Measurements from ENCODE around the gene TMEM125.

The TMEM125 gene

DNA sequence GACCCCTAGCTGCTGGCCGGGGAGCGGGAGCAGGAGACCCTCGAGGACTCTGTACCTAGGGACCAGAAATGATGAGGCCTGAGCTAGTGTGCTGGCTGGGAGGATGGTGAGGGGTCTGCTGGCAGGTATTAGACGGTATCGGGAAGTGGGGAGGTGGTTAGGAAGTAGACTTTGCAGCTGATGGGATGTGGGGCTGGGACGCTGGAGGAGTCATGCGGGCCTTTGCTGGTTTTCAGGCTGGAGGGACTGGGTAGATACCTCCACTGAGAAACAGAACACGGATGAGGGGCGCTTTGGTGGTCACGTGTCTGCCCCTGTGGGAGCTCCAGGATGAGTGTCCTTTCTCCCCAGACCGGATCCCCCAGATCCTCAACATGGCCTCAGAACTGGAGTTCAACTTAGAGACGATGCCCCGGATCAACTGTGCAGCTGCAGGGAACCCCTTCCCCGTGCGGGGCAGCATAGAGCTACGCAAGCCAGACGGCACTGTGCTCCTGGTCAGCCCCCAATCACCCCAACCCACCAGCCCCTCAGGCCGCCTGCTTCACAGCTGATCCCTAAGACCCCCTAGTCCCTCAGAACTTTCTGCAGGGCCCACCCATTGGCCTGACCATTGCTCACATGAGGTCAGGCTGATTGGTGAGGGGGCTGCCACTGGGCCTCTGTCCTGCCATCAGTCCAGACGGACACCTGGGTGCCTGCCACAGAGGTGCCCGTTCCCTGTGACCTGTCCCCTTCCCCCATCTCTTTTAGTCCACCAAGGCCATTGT, 39.0 kb downstream of the TMEM125 start:
- H3K9me3 ChIP-seq (replicated peaks; ENCODE audit: low read length): no peaks in the 10 kb centered on the region
- H3K4me1 ChIP-seq (ENCODE audit: control insufficient read depth, insufficient read depth, low read length): no peaks in the 10 kb centered on the region
- no peak overlapping the region for H3K9ac ChIP-seq (ENCODE audit: low read depth, low read length)
- no peak overlapping the region for H3K4me2 ChIP-seq (ENCODE audit: low read length)
- no peaks in the 10 kb centered on the region for H3K36me3 ChIP-seq (ENCODE audit: insufficient read depth, low read length)
- no peak overlapping the region for H3K4me3 ChIP-seq (ENCODE audit: low read length)
- H3K27me3 ChIP-seq (ENCODE audit: control insufficient read depth, insufficient read depth, low read length): peaks cover 19% of the 10 kb centered on the region

DNA sequence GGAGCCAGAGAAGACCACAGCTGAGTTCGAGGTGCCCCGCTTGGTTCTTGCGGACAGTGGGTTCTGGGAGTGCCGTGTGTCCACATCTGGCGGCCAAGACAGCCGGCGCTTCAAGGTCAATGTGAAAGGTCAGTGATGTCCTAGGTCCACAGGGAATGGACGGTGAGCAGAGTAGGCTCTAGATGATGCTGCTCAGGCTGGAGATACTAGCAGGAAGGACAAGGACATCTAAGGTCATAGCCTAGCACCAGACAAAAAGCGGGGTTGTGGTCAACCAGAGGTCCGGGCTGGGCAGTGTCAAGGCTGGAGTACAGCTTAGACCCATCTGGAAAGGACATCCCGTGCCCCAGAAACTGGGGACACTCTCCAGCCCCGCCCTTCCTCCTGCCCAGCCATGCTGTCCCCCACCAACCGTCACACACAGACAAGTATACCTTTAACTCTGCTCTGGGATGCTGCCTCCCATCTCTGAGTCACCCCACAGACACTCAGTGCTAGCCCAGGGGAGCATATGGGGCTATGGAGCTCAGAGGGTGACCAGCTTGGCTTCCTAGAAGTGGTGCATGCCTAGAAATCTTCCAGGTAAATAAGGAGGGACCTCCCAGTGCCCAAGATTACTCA, 39.7 kb downstream of the TMEM125 start:
- Histone ChIP-seq H3K36me3 (ENCODE audit: insufficient read depth, low read length) (no peaks in the 10 kb centered on the region), H3K9ac (ENCODE audit: low read depth, low read length) (no peak overlapping the region), H3K27me3 (ENCODE audit: control insufficient read depth, insufficient read depth, low read length) (peaks cover 19% of the 10 kb centered on the region), H3K4me1 (ENCODE audit: control insufficient read depth, insufficient read depth, low read length) (no peaks in the 10 kb centered on the region), H3K4me3 (ENCODE audit: low read length) (no peak overlapping the region), H3K4me2 (ENCODE audit: low read length) (no peak overlapping the region), H3K9me3 (replicated peaks; ENCODE audit: low read length) (no peaks in the 10 kb centered on the region)

DNA sequence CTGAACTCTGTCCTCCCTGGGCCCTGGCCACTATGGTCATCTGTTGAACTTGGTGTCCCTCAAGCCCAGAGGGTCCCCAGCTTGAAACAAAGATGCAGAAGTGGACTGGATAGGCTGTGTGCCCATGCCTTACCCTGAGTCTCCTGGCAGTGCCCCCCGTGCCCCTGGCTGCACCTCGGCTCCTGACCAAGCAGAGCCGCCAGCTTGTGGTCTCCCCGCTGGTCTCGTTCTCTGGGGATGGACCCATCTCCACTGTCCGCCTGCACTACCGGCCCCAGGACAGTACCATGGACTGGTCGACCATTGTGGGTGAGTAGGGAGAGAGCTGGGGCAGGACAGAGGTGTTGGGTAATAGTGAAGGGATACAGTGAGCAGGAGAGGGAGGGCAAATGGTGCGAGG, 41.7 kb downstream of the TMEM125 start:
- H3K27me3 ChIP-seq (ENCODE audit: control insufficient read depth, insufficient read depth, low read length): peaks cover 11% of the 10 kb centered on the region

DNA sequence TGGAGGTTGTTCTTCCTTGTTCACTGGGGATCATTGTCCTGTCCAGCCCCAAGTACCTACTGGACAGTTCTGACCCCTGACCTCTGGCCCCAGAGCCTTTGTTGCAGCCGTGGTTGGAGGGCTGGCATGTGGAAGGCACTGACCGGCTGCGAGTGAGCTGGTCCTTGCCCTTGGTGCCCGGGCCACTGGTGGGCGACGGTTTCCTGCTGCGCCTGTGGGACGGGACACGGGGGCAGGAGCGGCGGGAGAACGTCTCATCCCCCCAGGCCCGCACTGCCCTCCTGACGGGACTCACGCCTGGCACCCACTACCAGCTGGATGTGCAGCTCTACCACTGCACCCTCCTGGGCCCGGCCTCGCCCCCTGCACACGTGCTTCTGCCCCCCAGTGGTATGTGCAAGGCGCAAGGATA, 42.4 kb downstream of the TMEM125 start:
- Histone ChIP-seq H3K9me3 (replicated peaks; ENCODE audit: low read length) (no peaks in the 10 kb centered on the region), H3K36me3 (ENCODE audit: insufficient read depth, low read length) (no peaks in the 10 kb centered on the region), H3K9ac (ENCODE audit: low read depth, low read length) (no peak overlapping the region), H3K27me3 (ENCODE audit: control insufficient read depth, insufficient read depth, low read length) (peaks cover 11% of the 10 kb centered on the region), H3K4me3 (ENCODE audit: low read length) (no peak overlapping the region), H3K4me1 (ENCODE audit: control insufficient read depth, insufficient read depth, low read length) (no peaks in the 10 kb centered on the region), H3K4me2 (ENCODE audit: low read length) (no peak overlapping the region)

More for the DNA sequence above, 41.7 kb downstream of the TMEM125 start:
- Histone ChIP-seq H3K36me3 (ENCODE audit: insufficient read depth, low read length) (no peaks in the 10 kb centered on the region), H3K4me3 (ENCODE audit: low read length) (no peak overlapping the region), H3K4me1 (ENCODE audit: control insufficient read depth, insufficient read depth, low read length) (no peaks in the 10 kb centered on the region), H3K9me3 (replicated peaks; ENCODE audit: low read length) (no peaks in the 10 kb centered on the region), H3K9ac (ENCODE audit: low read depth, low read length) (no peak overlapping the region), H3K4me2 (ENCODE audit: low read length) (no peak overlapping the region)

DNA sequence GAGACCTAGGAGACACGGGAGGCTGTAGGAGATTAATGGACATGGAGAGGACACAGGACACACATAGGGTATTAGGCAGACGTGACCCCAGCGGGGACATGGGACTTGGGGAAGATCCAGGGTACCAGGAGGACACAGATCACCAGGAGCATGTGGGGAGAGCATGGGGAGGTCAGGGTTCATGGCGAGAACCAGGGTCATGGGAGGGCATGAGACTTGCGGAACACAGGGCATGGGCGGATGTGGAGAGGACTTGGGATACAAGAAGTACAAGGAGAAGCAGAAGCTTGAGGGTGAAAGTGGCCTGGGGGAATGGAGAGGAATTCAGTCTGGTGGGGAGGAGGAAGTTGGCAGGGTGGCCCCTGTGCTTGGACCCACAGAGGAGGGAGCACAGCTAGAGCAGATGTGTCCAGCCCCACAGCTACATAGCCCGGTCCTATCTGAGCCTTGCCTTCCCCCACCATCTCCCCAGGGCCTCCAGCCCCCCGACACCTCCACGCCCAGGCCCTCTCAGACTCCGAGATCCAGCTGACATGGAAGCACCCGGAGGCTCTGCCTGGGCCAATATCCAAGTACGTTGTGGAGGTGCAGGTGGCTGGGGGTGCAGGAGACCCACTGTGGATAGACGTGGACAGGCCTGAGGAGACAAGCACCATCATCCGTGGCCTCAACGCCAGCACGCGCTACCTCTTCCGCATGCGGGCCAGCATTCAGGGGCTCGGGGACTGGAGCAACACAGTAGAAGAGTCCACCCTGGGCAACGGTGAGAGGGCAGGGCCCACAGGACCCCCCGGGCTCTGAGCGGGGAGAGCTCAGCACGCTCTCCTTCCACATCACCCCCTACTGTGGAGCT, 43.1 kb downstream of the TMEM125 start:
- H3K9ac ChIP-seq (ENCODE audit: low read depth, low read length): no peak overlapping the region
- no peaks in the 10 kb centered on the region for H3K4me1 ChIP-seq (ENCODE audit: control insufficient read depth, insufficient read depth, low read length)
- H3K4me2 ChIP-seq (ENCODE audit: low read length): no peak overlapping the region
- peaks cover 5% of the 10 kb centered on the region for H3K27me3 ChIP-seq (ENCODE audit: control insufficient read depth, insufficient read depth, low read length)
- no peaks in the 10 kb centered on the region for H3K9me3 ChIP-seq (replicated peaks; ENCODE audit: low read length)
- no peaks in the 10 kb centered on the region for H3K36me3 ChIP-seq (ENCODE audit: insufficient read depth, low read length)
- no peak overlapping the region for H3K4me3 ChIP-seq (ENCODE audit: low read length)

DNA sequence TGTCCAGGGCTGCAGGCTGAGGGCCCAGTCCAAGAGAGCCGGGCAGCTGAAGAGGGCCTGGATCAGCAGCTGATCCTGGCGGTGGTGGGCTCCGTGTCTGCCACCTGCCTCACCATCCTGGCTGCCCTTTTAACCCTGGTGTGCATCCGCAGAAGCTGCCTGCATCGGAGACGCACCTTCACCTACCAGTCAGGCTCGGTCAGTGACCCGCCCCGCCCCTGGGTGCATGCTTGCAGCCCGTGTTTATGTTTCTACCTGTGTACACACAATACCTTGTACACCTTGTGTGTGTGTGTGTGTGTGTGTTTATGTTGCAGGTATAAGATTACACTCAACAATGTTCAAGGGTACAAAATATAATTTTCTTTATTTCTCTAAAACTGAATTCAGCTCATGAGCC, 44.0 kb downstream of the TMEM125 start:
- Histone ChIP-seq H3K36me3 (ENCODE audit: insufficient read depth, low read length) (no peaks in the 10 kb centered on the region), H3K4me2 (ENCODE audit: low read length) (no peak overlapping the region), H3K4me3 (ENCODE audit: low read length) (no peak overlapping the region), H3K9me3 (replicated peaks; ENCODE audit: low read length) (no peaks in the 10 kb centered on the region), H3K4me1 (ENCODE audit: control insufficient read depth, insufficient read depth, low read length) (no peaks in the 10 kb centered on the region), H3K27me3 (ENCODE audit: control insufficient read depth, insufficient read depth, low read length) (peaks cover 3% of the 10 kb centered on the region), H3K9ac (ENCODE audit: low read depth, low read length) (no peak overlapping the region)

DNA sequence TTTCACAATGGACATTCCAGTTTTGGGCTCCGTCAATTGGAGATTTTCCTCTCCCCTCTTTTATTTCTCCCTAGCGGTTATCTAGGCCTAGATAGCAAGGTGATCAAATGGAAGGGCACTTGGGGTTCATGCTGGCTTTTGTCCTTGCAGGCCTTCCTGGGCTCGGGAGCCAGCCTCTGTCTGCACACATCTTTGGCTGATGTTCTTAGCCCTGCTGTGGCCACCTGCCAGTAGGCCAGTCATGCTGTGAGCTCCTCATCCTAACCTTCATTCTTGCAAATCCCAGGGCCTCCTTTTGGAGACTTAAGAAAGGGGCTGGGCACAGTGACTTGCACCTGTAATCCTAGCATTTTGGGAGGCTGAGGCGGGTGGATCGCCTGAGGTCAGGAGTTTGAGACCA, 44.5 kb downstream of the TMEM125 start:
- Histone ChIP-seq H3K9ac (ENCODE audit: low read depth, low read length) (no peak overlapping the region), H3K4me3 (ENCODE audit: low read length) (no peak overlapping the region), H3K9me3 (replicated peaks; ENCODE audit: low read length) (no peaks in the 10 kb centered on the region), H3K4me2 (ENCODE audit: low read length) (no peak overlapping the region), H3K36me3 (ENCODE audit: insufficient read depth, low read length) (no peaks in the 10 kb centered on the region), H3K27me3 (ENCODE audit: control insufficient read depth, insufficient read depth, low read length) (peaks cover 3% of the 10 kb centered on the region), H3K4me1 (ENCODE audit: control insufficient read depth, insufficient read depth, low read length) (no peaks in the 10 kb centered on the region)

DNA sequence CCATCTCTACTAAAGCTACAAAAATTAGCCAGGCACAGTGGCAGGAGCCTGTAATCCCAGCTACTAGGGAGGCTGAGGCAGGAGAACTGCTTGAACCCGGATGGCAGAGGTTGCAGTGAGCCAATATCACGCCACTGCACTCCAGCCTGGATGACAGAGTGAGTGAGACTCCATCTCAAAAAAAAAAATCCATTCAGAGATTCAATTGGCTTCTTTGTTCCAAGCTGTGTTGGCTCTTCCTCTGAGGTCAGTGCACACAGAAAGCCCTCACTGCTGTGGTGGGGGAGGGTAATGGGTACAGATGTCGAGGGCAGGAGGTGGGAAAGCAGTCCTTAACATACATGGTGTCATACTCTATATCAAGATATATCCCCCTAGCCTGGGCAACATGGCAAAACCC, 45.7 kb downstream of the TMEM125 start:
- Histone ChIP-seq H3K4me2 (ENCODE audit: low read length) (no peak overlapping the region), H3K27me3 (ENCODE audit: control insufficient read depth, insufficient read depth, low read length) (peaks cover 3% of the 10 kb centered on the region), H3K4me3 (ENCODE audit: low read length) (no peak overlapping the region), H3K9ac (ENCODE audit: low read depth, low read length) (no peak overlapping the region), H3K4me1 (ENCODE audit: control insufficient read depth, insufficient read depth, low read length) (no peaks in the 10 kb centered on the region), H3K9me3 (replicated peaks; ENCODE audit: low read length) (no peaks in the 10 kb centered on the region), H3K36me3 (ENCODE audit: insufficient read depth, low read length) (no peaks in the 10 kb centered on the region)

DNA sequence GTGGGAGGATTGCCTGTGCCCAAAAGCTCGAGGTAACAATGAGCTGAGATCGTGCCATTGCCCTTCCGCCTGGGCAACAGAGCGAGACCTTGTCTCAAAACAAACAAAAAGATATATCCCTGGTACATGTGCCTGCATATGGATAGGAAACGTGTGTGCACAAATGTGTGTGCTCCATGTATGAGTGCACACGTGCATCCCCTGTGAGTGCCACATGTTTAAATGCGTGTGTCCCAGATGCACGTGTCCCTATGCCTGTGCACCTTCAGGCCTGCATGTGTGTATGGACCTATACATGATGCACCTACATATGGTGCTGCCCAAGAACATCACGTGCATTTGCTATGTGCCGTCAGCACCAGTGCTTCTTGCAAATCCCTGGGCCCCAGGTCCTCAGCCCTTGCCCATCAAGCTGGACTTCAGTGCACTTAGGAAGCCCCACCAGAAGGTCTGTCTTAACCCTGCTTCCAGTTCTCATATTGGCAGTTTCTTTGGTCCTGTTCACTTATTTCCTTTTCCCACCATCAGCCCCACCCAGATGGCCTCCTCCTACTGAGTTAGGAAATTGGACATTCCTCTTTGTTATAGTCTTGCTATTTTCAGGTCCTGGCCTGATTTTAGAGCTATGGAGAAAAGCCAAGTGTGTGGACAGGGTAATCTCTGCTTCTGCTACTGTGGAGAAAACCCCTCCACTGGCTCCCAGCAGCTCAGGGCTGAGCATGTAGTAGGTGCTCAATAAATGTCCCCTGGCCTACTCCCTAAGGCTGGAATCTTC, 46.4 kb downstream of the TMEM125 start:
- Histone ChIP-seq H3K27me3 (ENCODE audit: control insufficient read depth, insufficient read depth, low read length) (peaks cover 3% of the 10 kb centered on the region), H3K36me3 (ENCODE audit: insufficient read depth, low read length) (no peaks in the 10 kb centered on the region), H3K9ac (ENCODE audit: low read depth, low read length) (no peak overlapping the region), H3K4me1 (ENCODE audit: control insufficient read depth, insufficient read depth, low read length) (no peaks in the 10 kb centered on the region), H3K4me3 (ENCODE audit: low read length) (no peak overlapping the region), H3K4me2 (ENCODE audit: low read length) (no peak overlapping the region), H3K9me3 (replicated peaks; ENCODE audit: low read length) (no peaks in the 10 kb centered on the region)

DNA sequence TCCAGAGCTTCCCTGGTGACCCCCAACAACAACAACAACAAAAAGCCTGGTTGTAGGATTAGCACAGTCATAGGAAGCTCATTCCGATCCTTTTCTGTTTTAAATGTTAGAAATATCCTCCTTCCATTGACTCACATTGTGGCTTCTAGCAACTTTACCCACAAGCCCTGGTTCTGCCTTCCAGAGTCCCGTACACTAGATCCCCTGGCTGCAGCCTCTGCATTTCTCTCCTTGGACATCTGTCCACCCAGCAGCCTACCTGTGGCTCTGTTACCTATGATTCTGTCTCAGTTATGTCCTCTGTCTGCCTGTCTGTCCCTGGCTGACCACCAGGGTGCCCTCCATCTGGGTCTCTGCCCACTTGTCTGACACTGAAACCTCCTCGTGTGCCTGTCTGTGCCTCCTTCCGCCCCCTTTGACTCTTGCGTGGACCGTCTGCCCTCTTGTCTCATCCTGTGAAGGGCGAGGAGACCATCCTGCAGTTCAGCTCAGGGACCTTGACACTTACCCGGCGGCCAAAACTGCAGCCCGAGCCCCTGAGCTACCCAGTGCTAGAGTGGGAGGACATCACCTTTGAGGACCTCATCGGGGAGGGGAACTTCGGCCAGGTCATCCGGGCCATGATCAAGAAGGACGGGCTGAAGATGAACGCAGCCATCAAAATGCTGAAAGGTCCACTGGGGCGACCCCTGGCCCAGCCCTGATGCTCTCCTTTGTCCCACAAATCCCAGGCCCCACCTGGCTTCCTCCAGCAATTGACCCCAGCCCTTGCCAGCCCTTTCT, 47.1 kb downstream of the TMEM125 start:
- Histone ChIP-seq H3K4me1 (ENCODE audit: control insufficient read depth, insufficient read depth, low read length) (no peaks in the 10 kb centered on the region), H3K9me3 (replicated peaks; ENCODE audit: low read length) (no peaks in the 10 kb centered on the region), H3K9ac (ENCODE audit: low read depth, low read length) (no peak overlapping the region), H3K27me3 (ENCODE audit: control insufficient read depth, insufficient read depth, low read length) (no peaks in the 10 kb centered on the region), H3K4me3 (ENCODE audit: low read length) (no peak overlapping the region), H3K4me2 (ENCODE audit: low read length) (no peak overlapping the region), H3K36me3 (ENCODE audit: insufficient read depth, low read length) (no peaks in the 10 kb centered on the region)
